Neural cell (in vitro differentiated cells): ENCODE measurements around the gene SLC16A8. TPM values are rescaled to one million over a fixed set of nuclear protein-coding genes. Genes with fewer than 3 reads are reported as not detected.

Experiments used
- H2AFZ ChIP-seq: fragments of 200-600, 300-800 bp; sonication (generic), shearing (Covaris generic); 2 replicates; pipeline ENCODE4 v1.6.0; 2014; ENCODE audit warnings: low read depth, mild to moderate bottlenecking, antibody characterized with exemption, low read length, moderate library complexity
- H3F3A ChIP-seq: fragments of 200-600 bp; shearing (Covaris generic); 2 replicates; pipeline ENCODE4 v1.6.1; 2016; ENCODE audit warnings: mild to moderate bottlenecking, moderate library complexity, mixed read lengths, antibody characterized with exemption, low read length; ENCODE audit not compliant: insufficient read depth, poor library complexity, severe bottlenecking
- H3K27ac ChIP-seq: fragments of 200-600, 300-800 bp; sonication (generic), shearing (Covaris generic); 2 replicates; pipeline ENCODE4 v1.5.1; 2014; ENCODE audit warnings: mild to moderate bottlenecking, low read length, moderate library complexity
- H3K27me3 ChIP-seq: fragments of 300-800, 200-600 bp; sonication (generic), shearing (Covaris generic); 2 replicates; pipeline ENCODE4 v1.6.0; 2014; ENCODE audit warnings: mild to moderate bottlenecking, low read depth, low read length, moderate library complexity; ENCODE audit not compliant: insufficient read depth
- H3K36me3 ChIP-seq: fragments of 300-800, 200-600 bp; sonication (generic), shearing (Covaris generic); 2 replicates; pipeline ENCODE4 v1.5.1; 2014; ENCODE audit warnings: mild to moderate bottlenecking, antibody characterized with exemption, low read length, moderate library complexity; ENCODE audit not compliant: insufficient read depth
- H3K4me2 ChIP-seq: fragments of 300-800, 200-600 bp; sonication (generic), shearing (Covaris generic); 2 replicates; pipeline ENCODE4 v1.6.0; 2014; ENCODE audit warnings: mild to moderate bottlenecking, low read length
- H3K4me3 ChIP-seq: fragments of 300-800, 200-600 bp; sonication (generic), shearing (Covaris generic); 2 replicates; pipeline ENCODE4 v1.5.1; 2014; ENCODE audit warnings: mild to moderate bottlenecking, low read length, moderate library complexity
- H3K79me2 ChIP-seq: fragments of 200-600 bp; shearing (Covaris generic); replicated peaks from 2 replicates; pipeline ENCODE4 v1.6.0; 2014; ENCODE audit warnings: mild to moderate bottlenecking, low read length, moderate library complexity; ENCODE audit not compliant: insufficient read depth
- H3K9ac ChIP-seq: fragments of 300-800, 200-600 bp; sonication (generic), shearing (Covaris generic); 2 replicates; pipeline ENCODE4 v1.6.1; 2016; ENCODE audit warnings: mild to moderate bottlenecking, low read length, mixed read lengths
- H3K9me2 ChIP-seq: fragments of 200-600 bp; shearing (Covaris generic); 2 replicates; pipeline ENCODE4 v1.6.1; 2016; ENCODE audit warnings: mild to moderate bottlenecking, low read length, mixed read lengths; ENCODE audit not compliant: insufficient read depth
- H3K9me3 ChIP-seq: fragments of 200-600, 300-800 bp; sonication (generic), shearing (Covaris generic); 2 replicates; pipeline ENCODE4 v1.6.1; 2016; ENCODE audit warnings: mild to moderate bottlenecking, mixed run types, low read length, moderate library complexity, mixed read lengths
- H4K20me1 ChIP-seq: fragments of 200-600 bp; shearing (Covaris generic); 2 replicates; pipeline ENCODE4 v1.6.1; 2016; ENCODE audit warnings: mild to moderate bottlenecking, mixed run types; ENCODE audit not compliant: insufficient read depth
- EP300 ChIP-seq: fragments of 450-650 bp; conservative IDR thresholded peaks from 2 replicates; pipeline ENCODE4 v1.6.1; 2014; ENCODE audit warnings: antibody characterized with exemption, mild to moderate bottlenecking, moderate library complexity; ENCODE audit not compliant: poor library complexity, severe bottlenecking
- EZH2 ChIP-seq: fragments of 200-600, 300-800 bp; shearing (Covaris generic), sonication (generic); IDR thresholded peaks from 2 replicates; pipeline ENCODE4 v1.6.1; 2014; ENCODE audit warnings: antibody characterized with exemption, low read length, borderline replicate concordance, mild to moderate bottlenecking; ENCODE audit not compliant: insufficient read depth, poor library complexity, severe bottlenecking
- MXI1 ChIP-seq: fragments of 450-650 bp; conservative IDR thresholded peaks from 2 replicates; pipeline ENCODE4 v1.6.1; 2014; ENCODE audit warnings: antibody characterized with exemption, mild to moderate bottlenecking; ENCODE audit not compliant: poor library complexity, severe bottlenecking
- POLR2AphosphoS5 ChIP-seq: IDR thresholded peaks from 2 replicates; pipeline ENCODE4 v1.6.1; 2012
- RAD21 ChIP-seq: fragments of 450-650 bp; conservative IDR thresholded peaks from 2 replicates; pipeline ENCODE4 v1.6.1; 2014; ENCODE audit warnings: antibody characterized with exemption, mild to moderate bottlenecking, moderate library complexity
- SMC3 ChIP-seq: fragments of 450-650 bp; conservative IDR thresholded peaks from 2 replicates; pipeline ENCODE4 v1.6.1; 2014; ENCODE audit warnings: antibody characterized with exemption, mild to moderate bottlenecking, moderate library complexity; ENCODE audit not compliant: poor library complexity
- TAF1 ChIP-seq: IDR thresholded peaks from 2 replicates; pipeline ENCODE4 v1.6.1; 2012; ENCODE audit warnings: low read depth
- polyA plus RNA-seq: library from polyadenylated mRNA; depleted of rRNA; stranded (reverse); fragments of >200 nt; gene quantifications from 2 replicates; pipeline ENCODE4 v1.2.3, GENCODE V29; 2014
- TF ChIP-seq, protein P1 (sequence below): IDR thresholded peaks from 2 replicates; pipeline ENCODE4 v1.6.1; 2012; ENCODE audit warnings: borderline replicate concordance
- TF ChIP-seq, protein P2 (sequence below): fragments of 450-650 bp; IDR thresholded peaks from 2 replicates; pipeline ENCODE4 v1.5.1; 2014; ENCODE audit warnings: antibody characterized with exemption, mild to moderate bottlenecking, moderate library complexity; ENCODE audit not compliant: poor library complexity, severe bottlenecking

The SLC16A8 gene
- polyA plus RNA-seq, 1 donor from 2014 or later, result not detected

DNA sequence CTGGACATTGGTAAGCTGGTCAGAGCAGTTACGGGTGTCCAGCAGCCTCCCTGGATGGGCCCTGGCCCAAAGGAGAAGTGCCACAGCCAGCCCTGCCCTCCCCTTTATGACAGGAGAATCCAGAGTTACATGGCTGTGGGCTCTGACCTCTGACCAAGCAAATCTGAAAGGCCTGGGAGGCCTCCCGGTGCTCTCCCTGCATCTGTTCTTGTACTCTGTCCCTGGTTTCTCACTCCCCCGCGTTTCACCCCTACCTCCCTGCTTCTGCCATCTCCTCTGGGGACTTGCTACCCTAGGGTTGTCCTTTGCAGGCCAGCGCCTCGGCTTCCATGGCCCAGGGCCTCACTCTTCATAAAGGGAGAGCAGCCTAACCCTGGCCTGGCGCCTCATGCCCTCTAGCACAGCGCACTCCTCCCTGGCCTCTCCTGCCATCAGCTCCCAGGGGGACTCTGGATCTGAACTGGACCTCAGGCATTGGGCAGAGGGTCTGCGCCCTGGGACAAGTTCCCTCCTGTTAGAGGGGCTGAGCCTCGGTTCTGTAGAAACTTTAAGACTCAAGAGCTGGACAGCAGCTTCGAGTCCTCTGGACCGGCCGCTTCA lies 16.1 kb downstream of the SLC16A8 start:
- Histone ChIP-seq H3K4me2 (no peak overlapping the region), H3K9me2 (no peaks in the 10 kb centered on the region), H3K36me3 (no peaks in the 10 kb centered on the region), H3K9ac (no peak overlapping the region), H3K9me3 (no peaks in the 10 kb centered on the region), H3K27me3 (no peaks in the 10 kb centered on the region), H2AFZ (no peak overlapping the region), H4K20me1 (no peaks in the 10 kb centered on the region), H3F3A (no peaks in the 10 kb centered on the region), H3K4me3 (no peak overlapping the region), H3K27ac (no peak overlapping the region), H3K79me2 (no peaks in the 10 kb centered on the region)
- TF ChIP-seq TAF1, result no peak
- TF ChIP-seq, protein P1, sequence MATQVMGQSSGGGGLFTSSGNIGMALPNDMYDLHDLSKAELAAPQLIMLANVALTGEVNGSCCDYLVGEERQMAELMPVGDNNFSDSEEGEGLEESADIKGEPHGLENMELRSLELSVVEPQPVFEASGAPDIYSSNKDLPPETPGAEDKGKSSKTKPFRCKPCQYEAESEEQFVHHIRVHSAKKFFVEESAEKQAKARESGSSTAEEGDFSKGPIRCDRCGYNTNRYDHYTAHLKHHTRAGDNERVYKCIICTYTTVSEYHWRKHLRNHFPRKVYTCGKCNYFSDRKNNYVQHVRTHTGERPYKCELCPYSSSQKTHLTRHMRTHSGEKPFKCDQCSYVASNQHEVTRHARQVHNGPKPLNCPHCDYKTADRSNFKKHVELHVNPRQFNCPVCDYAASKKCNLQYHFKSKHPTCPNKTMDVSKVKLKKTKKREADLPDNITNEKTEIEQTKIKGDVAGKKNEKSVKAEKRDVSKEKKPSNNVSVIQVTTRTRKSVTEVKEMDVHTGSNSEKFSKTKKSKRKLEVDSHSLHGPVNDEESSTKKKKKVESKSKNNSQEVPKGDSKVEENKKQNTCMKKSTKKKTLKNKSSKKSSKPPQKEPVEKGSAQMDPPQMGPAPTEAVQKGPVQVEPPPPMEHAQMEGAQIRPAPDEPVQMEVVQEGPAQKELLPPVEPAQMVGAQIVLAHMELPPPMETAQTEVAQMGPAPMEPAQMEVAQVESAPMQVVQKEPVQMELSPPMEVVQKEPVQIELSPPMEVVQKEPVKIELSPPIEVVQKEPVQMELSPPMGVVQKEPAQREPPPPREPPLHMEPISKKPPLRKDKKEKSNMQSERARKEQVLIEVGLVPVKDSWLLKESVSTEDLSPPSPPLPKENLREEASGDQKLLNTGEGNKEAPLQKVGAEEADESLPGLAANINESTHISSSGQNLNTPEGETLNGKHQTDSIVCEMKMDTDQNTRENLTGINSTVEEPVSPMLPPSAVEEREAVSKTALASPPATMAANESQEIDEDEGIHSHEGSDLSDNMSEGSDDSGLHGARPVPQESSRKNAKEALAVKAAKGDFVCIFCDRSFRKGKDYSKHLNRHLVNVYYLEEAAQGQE, result no peak

DNA sequence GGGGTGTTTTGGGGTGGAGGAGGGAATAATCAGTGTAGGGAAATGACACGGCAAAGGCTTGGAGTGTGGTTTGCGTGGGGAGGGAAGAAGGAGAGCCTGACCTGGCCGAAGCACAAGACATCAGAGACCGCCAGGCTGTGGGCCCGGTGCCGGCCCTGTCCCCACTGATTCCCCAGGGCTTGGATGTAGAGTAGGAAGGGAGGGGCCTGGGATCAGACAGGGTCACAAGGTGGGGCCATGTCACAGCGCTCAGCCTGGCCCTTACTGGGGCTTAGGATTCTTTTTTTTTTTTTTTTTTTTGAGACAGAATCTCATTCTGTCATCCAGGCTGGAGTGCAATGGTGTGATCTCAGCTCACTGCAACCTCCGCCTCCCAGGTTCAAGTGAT lies 17.0 kb downstream of the SLC16A8 start:
- Histone ChIP-seq H3K36me3 (no peaks in the 10 kb centered on the region), H3K27ac (no peak overlapping the region), H3K4me2 (no peak overlapping the region)

More for the DNA sequence above, 17.0 kb downstream of the SLC16A8 start:
- no peaks in the 10 kb centered on the region for H3K79me2 ChIP-seq
- H3K4me3 ChIP-seq, result no peak overlapping the region
- no peaks in the 10 kb centered on the region for H3K9me3 ChIP-seq
- no peaks in the 10 kb centered on the region for H3K9me2 ChIP-seq
- TF ChIP-seq RAD21 (no peak), SMC3 (no peak), EZH2 (no peak), TAF1 (no peak), EP300 (no peak), MXI1 (no peak), POLR2AphosphoS5 (no peak)
- TF ChIP-seq, protein P1, result no peak
- TF ChIP-seq, protein P2, sequence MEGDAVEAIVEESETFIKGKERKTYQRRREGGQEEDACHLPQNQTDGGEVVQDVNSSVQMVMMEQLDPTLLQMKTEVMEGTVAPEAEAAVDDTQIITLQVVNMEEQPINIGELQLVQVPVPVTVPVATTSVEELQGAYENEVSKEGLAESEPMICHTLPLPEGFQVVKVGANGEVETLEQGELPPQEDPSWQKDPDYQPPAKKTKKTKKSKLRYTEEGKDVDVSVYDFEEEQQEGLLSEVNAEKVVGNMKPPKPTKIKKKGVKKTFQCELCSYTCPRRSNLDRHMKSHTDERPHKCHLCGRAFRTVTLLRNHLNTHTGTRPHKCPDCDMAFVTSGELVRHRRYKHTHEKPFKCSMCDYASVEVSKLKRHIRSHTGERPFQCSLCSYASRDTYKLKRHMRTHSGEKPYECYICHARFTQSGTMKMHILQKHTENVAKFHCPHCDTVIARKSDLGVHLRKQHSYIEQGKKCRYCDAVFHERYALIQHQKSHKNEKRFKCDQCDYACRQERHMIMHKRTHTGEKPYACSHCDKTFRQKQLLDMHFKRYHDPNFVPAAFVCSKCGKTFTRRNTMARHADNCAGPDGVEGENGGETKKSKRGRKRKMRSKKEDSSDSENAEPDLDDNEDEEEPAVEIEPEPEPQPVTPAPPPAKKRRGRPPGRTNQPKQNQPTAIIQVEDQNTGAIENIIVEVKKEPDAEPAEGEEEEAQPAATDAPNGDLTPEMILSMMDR, result no peak
- no peak overlapping the region for H3K9ac ChIP-seq
- no peaks in the 10 kb centered on the region for H4K20me1 ChIP-seq
- no peaks in the 10 kb centered on the region for H3K27me3 ChIP-seq
- no peaks in the 10 kb centered on the region for H3F3A ChIP-seq
- H2AFZ ChIP-seq, result no peak overlapping the region
